RWPE2 (cell line): ENCODE data around the gene SERP2.

Source experiments
- ATAC-seq: fragments of 200-7000 bp; cut with Tn5 transposase; 3 replicates; pipeline ENCODE4 v1.9.1; 2021; ENCODE audit warnings: low read depth
- DNase-seq: peaks from one replicate; pipeline ENCODE4 v3.0.0-alpha.2; 2020; ENCODE audit warnings: low spot score
- H3K27ac ChIP-seq: fragments of 450-650 bp; 2 replicates; pipeline ENCODE4 v1.5.1; 2017; ENCODE audit warnings: mild to moderate bottlenecking; ENCODE audit not compliant: poor library complexity, severe bottlenecking
- H3K27me3 ChIP-seq: fragments of 250-450 bp; sonication (Bioruptor Pico); 2 replicates; pipeline ENCODE4 v1.5.1; 2021; ENCODE audit warnings: mild to moderate bottlenecking, moderate library complexity; ENCODE audit not compliant: insufficient read depth, poor library complexity, severe bottlenecking
- H3K36me3 ChIP-seq: fragments of 250-450 bp; sonication (Bioruptor Pico); 2 replicates; pipeline ENCODE4 v1.5.1; 2020; ENCODE audit warnings: low read depth, mild to moderate bottlenecking, moderate library complexity
- H3K4me1 ChIP-seq: fragments of 250-450 bp; sonication (Bioruptor Pico); 2 replicates; pipeline ENCODE4 v1.5.1; 2021; ENCODE audit warnings: mild to moderate bottlenecking, moderate library complexity; ENCODE audit not compliant: insufficient read depth, poor library complexity, severe bottlenecking
- H3K4me3 ChIP-seq: fragments of 250-450 bp; sonication (Bioruptor Pico); 2 replicates; pipeline ENCODE4 v1.5.1; 2021; ENCODE audit warnings: mild to moderate bottlenecking, moderate library complexity; ENCODE audit not compliant: severe bottlenecking
- H3K9me3 ChIP-seq: fragments of 250-450 bp; sonication (Bioruptor Pico); 2 replicates; pipeline ENCODE4 v1.5.1; 2021; ENCODE audit warnings: mild to moderate bottlenecking, moderate library complexity; ENCODE audit not compliant: severe bottlenecking
- TF ChIP-seq, protein P1 (sequence below): fragments of 450-650 bp; IDR thresholded peaks from one replicate; pipeline ENCODE4 v1.5.1; 2017; ENCODE audit warnings: mild to moderate bottlenecking, moderate library complexity; ENCODE audit not compliant: poor library complexity, severe bottlenecking

SERP2 gene

DNA sequence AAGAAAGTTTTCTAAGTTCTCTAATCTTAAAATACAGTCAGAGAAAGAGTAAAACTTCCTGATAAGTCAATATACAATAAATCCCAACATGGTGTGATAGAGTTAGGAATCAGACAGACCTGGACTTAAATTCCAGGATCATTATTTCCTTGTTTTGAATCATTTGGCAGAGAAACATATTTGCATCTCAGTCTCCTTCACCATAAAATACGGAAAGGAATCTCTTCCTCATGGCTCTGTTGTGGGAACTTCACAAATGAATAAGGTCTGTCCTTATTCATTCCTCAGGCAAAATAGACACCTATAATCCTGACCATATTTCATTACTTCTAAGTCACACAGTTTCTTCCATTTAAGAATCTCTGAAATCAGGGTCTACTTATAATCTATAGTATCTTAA lies 19.3 kb upstream of the SERP2 start:
- no peak for ATAC-seq
- H3K4me1 ChIP-seq: no peaks in the 10 kb centered on the region
- no peak overlapping the region for H3K4me3 ChIP-seq
- no peaks in the 10 kb centered on the region for H3K9me3 ChIP-seq
- no peaks in the 10 kb centered on the region for H3K36me3 ChIP-seq
- H3K27me3 ChIP-seq: no peaks in the 10 kb centered on the region
- DNase-seq: no peak
- H3K27ac ChIP-seq: no peak overlapping the region
- TF ChIP-seq, protein P1, sequence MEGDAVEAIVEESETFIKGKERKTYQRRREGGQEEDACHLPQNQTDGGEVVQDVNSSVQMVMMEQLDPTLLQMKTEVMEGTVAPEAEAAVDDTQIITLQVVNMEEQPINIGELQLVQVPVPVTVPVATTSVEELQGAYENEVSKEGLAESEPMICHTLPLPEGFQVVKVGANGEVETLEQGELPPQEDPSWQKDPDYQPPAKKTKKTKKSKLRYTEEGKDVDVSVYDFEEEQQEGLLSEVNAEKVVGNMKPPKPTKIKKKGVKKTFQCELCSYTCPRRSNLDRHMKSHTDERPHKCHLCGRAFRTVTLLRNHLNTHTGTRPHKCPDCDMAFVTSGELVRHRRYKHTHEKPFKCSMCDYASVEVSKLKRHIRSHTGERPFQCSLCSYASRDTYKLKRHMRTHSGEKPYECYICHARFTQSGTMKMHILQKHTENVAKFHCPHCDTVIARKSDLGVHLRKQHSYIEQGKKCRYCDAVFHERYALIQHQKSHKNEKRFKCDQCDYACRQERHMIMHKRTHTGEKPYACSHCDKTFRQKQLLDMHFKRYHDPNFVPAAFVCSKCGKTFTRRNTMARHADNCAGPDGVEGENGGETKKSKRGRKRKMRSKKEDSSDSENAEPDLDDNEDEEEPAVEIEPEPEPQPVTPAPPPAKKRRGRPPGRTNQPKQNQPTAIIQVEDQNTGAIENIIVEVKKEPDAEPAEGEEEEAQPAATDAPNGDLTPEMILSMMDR: no peak

DNA sequence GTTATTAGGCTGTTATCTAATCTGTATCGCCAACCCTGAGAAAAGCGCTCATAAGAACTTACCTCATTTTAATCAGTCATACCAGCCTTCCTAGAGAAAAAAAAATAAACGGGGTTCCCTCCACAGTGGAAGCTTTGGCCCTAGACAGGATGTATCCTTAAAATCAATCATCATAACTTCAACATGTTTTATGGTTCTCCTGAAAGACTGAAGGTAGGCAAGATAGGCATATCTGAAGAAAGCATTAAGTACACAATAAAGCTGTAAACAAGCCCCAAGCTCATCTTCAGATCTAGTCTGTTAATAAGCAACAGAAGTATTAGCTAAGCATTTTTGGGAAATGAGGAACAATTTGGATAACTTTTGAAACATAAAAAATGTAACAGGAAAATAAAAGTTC lies 18.7 kb upstream of the SERP2 start:
- ATAC-seq: no peak
- Histone ChIP-seq H3K9me3 (no peaks in the 10 kb centered on the region), H3K27me3 (no peaks in the 10 kb centered on the region), H3K36me3 (no peaks in the 10 kb centered on the region), H3K4me1 (peaks cover under 1% of the 10 kb centered on the region), H3K27ac (no peak overlapping the region), H3K4me3 (no peak overlapping the region)
- TF ChIP-seq, protein P1: no peak
- DNase-seq: no peak

DNA sequence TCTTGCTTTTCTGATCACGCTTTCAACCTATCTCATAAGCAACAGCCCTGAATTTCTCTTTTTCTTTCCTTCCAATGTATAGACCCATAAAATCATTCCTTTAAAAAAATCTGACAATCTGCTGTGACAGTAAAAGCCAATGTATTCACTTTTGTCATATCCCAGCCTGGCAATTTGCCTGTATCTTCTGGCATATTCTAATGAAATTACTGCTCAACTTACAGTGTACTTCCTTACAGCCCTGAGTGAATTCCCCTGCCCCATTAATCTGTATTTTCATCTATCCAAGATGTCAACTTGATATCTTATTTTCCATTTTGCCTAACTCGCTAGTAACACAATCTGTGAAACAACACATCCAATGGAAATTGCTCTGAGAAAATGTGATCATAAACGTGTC lies 18.0 kb upstream of the SERP2 start:
- DNase-seq (no peak), ATAC-seq (no peak)
- H3K4me3 ChIP-seq: no peak overlapping the region
- H3K9me3 ChIP-seq: no peaks in the 10 kb centered on the region
- H3K36me3 ChIP-seq: no peaks in the 10 kb centered on the region
- no peaks in the 10 kb centered on the region for H3K27me3 ChIP-seq
- H3K27ac ChIP-seq: no peak overlapping the region
- peaks cover 7% of the 10 kb centered on the region for H3K4me1 ChIP-seq
- TF ChIP-seq, protein P1: no peak

DNA sequence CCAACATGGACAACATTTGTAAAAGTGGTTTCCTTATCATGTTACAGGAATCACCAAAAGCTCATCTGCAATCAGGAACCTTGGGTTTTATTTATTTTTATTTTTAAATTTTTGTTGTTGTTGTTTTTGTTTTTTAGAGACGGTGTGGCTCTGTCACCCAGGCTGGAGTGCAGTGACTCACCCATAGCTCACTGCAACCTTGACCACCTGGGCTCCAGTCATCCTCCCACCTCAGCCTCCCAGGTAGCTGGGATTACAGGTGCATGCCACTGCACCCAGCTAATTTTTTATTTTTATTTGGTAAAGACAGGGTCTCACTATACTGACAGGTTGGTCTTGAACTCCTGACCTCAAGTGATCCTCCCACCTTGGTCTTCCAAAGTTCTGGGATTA lies 13.6 kb upstream of the SERP2 start:
- no peaks in the 10 kb centered on the region for H3K9me3 ChIP-seq
- ATAC-seq: no peak
- DNase-seq: no peak
- H3K27me3 ChIP-seq: no peaks in the 10 kb centered on the region
- no peaks in the 10 kb centered on the region for H3K36me3 ChIP-seq
- peak overlapping the region; percentile 79 for H3K27ac ChIP-seq
- no peak overlapping the region for H3K4me3 ChIP-seq
- H3K4me1 ChIP-seq: peaks cover 28% of the 10 kb centered on the region
- TF ChIP-seq, protein P1: no peak

DNA sequence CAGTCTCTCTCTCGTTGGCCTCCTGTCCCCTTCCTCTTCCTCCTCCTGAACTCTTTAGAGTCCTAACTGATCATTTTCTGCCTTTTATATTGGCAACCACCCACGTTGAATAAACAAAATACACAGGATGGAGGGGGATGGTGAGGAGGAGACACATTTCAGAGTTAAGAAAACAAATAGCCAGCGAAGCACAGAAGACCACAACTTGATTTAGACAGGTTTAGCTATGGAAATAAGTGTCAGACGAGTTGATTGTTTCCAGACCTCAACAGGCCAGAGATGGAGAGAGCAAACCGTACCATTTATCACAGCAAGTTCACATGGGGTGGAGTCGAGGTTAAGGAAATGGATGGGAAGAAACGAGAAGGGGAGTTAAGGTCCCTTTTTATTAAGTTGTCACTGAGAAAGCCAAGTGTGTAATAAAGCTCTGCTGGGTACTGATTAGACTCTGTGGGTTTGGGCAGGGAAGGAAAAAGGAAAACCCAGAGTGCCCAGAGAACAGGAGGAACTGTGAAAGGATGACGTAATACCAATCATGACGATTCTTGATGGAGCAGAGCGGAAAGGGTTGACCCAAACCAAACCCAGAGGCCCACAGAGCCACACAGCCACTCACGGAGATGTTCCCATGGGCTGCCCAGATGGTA lies 11.1 kb upstream of the SERP2 start:
- Histone ChIP-seq H3K36me3 (no peaks in the 10 kb centered on the region), H3K27me3 (no peaks in the 10 kb centered on the region), H3K27ac (no peak overlapping the region), H3K4me3 (no peak overlapping the region), H3K9me3 (no peaks in the 10 kb centered on the region), H3K4me1 (peaks cover 39% of the 10 kb centered on the region)
- DNase-seq (no peak), ATAC-seq (no peak)
- TF ChIP-seq, protein P1: no peak
